Activated CD4-positive, alpha-beta memory T cell treated with anti-CD3 and anti-CD28 coated beads, Interleukin-2, amount 10 ng/mL, durations not matched to agents 7 days and 5 days (primary cell): Measurements from ENCODE around the gene FJX1. TPM values are rescaled to one million over a fixed set of nuclear protein-coding genes. Genes with fewer than 3 reads are reported as not detected.

Experiments used
- CTCF ChIA-PET: fragments of 350-600 bp; sonication (Branson Sonifier 250); formaldehyde crosslinking; loops from one replicate; lab custom pipeline; 2021; ENCODE audit warnings: antibody characterized with exemption, inconsistent platforms; lab: Charles Lee
- POLR2A ChIA-PET: fragments of 350-600 bp; sonication (Branson Sonifier 250); formaldehyde crosslinking; loops from one replicate; lab custom pipeline; 2021; ENCODE audit warnings: antibody characterized with exemption; lab: Charles Lee
- DNase-seq: peaks from one replicate; pipeline ENCODE4 v3.0.0-alpha.2; 2020
- H3K27ac Mint-ChIP-seq: one replicate; pipeline ENCODE4 v1.8.0; 2021; ENCODE audit warnings: mild to moderate bottlenecking, mixed read lengths
- H3K27me3 Mint-ChIP-seq: one replicate; pipeline ENCODE4 v1.8.0; 2021; ENCODE audit warnings: mixed read lengths
- H3K36me3 Mint-ChIP-seq: one replicate; pipeline ENCODE4 v1.8.0; 2021; ENCODE audit warnings: low read depth, mixed read lengths
- H3K4me1 Mint-ChIP-seq: one replicate; pipeline ENCODE4 v1.8.0; 2021; ENCODE audit warnings: mixed read lengths
- H3K4me3 Mint-ChIP-seq: one replicate; pipeline ENCODE4 v1.8.0; 2021; ENCODE audit warnings: mild to moderate bottlenecking, mixed read lengths
- H3K9me3 Mint-ChIP-seq: one replicate; pipeline ENCODE4 v1.8.0; 2021; ENCODE audit warnings: mixed read lengths
- total RNA-seq, 2 experiments: library from RNA; stranded (reverse); gene quantifications; one replicate each; pipeline ENCODE4 v1.2.3, GENCODE V29; 2021

Gene FJX1, protein sequence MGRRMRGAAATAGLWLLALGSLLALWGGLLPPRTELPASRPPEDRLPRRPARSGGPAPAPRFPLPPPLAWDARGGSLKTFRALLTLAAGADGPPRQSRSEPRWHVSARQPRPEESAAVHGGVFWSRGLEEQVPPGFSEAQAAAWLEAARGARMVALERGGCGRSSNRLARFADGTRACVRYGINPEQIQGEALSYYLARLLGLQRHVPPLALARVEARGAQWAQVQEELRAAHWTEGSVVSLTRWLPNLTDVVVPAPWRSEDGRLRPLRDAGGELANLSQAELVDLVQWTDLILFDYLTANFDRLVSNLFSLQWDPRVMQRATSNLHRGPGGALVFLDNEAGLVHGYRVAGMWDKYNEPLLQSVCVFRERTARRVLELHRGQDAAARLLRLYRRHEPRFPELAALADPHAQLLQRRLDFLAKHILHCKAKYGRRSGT
- under 1 TPM in 1 of 2 experiments, not detected in 1; 0.08 TPM for total RNA-seq

DNA sequence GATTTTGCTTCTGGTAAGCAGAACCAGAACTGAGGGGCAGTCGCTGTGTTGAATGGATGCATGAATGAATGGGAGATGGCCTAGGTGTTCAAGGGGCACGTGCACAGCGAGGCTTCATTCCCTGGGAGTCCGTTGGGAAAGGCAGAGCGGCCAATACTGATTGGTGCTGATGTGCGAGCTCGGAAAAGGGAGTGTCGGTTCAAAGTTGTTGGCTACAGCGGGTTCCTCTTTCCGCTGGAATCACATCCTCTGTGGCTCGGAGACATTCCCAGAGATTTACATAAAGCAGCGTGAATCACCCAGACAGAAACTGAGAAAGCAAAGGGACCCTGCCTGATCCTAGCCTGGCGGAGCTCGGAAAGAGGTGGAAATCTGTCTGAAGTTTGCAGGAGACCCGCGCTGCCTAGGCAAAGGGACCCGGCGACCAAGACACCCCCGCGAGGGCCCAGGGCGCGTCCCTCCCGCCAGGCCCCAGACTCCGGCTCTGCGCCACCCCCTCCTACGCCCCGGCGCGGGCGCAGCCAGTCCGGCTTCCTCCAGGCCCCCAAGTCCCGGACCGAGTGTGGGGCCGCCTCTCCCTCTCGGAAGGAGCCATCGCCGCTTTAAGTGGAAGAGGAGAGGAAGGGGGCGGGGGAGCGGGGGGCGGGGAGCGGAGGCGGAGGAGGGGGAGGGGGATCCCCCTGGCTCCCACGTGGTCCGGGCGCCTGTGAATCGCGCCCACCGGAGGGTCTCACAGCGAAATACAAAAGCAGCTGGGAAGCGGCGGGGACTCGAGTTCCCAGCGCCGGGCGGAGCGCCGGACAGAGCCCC lies at the start of gene FJX1:
TSS of gene FJX1 (plus strand) at position 774 of the 810 bp plus-strand sequence. CDS start 177 bp downstream, outside the sequence.
- peak; percentile 22 for DNase-seq
- CTCF ChIA-PET, result no interaction called here
- Mint-ChIP-seq H3K4me1 (peaks cover 8% of the 10 kb centered on the region), H3K27me3 (peaks cover 56% of the 10 kb centered on the region), H3K4me3 (peak within 1 kb of the TSS; percentile 58), H3K27ac (no peak within 1 kb of the TSS), H3K36me3 (no peaks in the 10 kb centered on the region), H3K9me3 (no peaks in the 10 kb centered on the region)
- POLR2A ChIA-PET, result no interaction called here

DNA sequence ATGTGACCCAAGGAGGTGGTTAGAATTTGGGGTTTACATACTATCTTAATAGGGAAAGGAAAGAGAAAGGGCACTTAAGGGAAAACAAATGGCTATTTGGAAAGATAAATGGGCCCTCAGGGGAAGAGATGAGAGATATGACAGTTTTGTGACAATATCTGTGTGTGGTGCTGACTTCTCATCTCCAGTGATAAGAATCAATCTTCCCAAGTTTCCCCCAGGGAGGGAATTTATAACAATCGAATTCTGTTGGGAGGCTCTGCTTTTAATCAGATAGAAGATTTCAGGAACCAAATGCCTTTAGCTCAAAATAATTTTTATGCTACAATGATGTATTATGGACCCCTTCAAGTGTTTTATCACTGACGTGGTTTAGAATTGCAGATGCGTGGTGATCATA lies 46.6 kb upstream of the FJX1 start:
- ChIA-PET POLR2A (no interaction called here), CTCF (no interaction called here)
- Mint-ChIP-seq H3K27ac (no peak overlapping the region), H3K4me1 (no peaks in the 10 kb centered on the region), H3K9me3 (no peaks in the 10 kb centered on the region), H3K27me3 (peaks cover 24% of the 10 kb centered on the region), H3K4me3 (no peak overlapping the region), H3K36me3 (no peaks in the 10 kb centered on the region)
- no peak for DNase-seq

DNA sequence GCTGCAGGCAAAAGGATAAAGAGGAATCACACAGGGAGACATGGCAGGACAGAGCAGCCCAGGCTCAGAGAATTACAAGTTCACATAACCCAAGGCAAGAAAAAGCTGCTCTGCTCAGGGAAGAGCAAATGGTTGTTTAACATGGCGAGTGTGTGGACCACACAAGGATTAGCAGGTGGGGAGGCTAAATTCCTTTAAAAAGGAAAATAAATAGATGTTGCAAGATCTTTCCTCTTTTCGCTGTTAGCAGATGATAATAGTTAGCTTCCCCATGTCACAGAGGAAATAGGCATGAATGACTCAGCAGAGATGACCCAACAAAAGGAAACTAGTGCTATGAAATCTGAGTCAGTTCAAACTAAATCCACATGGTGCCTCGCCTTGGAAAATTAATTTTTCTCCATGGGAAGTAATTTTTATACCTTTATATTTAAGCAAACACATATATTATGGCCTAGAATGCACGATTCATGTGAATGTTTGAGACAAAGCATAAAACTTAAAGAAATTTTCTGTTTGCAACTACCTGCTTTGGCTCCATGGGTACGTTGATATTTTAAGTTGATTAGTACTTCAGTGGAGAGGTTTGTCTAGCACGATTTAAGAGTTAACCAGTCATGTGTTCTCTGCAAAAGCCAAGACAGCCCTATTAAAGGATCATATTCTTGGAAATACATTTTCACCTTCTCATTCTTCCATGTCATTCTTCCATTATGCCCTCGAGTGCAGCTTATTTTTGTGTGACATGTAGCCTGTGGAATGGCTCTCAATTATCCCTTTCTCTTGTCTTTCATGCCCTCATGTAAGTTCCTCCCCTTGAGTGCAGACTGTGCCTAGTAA lies 38.5 kb upstream of the FJX1 start:
- Mint-ChIP-seq H3K27me3 (peaks cover 19% of the 10 kb centered on the region), H3K27ac (no peak overlapping the region), H3K9me3 (no peaks in the 10 kb centered on the region), H3K4me3 (no peak overlapping the region), H3K36me3 (no peaks in the 10 kb centered on the region), H3K4me1 (no peaks in the 10 kb centered on the region)
- POLR2A ChIA-PET, result no interaction called here
- DNase-seq, result no peak
- CTCF ChIA-PET, result no interaction called here

DNA sequence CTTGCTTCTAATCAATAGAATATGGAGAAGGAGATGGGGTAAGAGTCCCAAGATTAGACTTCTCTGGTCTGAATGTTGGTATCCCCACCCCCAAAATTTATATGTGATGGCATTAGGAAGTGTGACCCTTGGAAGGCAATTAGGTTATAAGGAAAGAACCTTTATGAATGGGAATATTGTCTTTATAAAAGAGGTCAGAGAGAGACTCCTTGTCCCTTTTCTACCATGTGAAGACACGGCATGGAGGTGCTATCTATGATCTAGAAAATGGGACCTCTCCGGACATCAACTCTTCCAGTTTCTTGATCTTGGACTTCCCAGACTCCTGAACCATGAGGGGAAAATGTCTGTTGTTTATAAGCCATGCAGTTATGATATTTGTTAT lies 37.9 kb upstream of the FJX1 start:
- H3K4me3 Mint-ChIP-seq, result no peak overlapping the region
- no peaks in the 10 kb centered on the region for H3K36me3 Mint-ChIP-seq
- peaks cover 24% of the 10 kb centered on the region for H3K27me3 Mint-ChIP-seq
- ChIA-PET POLR2A (no interaction called here), CTCF (no interaction called here)
- no peak for DNase-seq
- H3K4me1 Mint-ChIP-seq, result no peaks in the 10 kb centered on the region
- H3K9me3 Mint-ChIP-seq, result no peaks in the 10 kb centered on the region
- no peak overlapping the region for H3K27ac Mint-ChIP-seq

DNA sequence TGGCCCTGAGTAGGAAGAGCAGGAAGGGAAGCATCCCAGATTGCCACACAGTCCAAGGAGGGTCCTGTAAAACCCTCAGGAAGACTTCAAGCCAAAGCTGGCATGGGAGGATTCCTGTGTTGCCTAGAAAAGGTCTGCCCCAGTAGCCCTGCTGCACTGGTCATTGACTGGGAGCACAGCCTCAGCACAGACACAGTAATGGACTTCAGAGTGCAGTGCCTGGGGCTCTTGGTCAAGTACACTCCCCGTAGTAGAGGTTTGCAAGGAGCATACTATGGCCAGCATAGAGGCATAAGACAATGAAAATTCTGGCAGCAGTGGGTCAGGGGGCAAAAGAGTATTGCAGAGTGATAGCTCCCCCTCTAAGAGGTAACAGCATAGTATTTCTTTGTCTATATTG lies 36.2 kb upstream of the FJX1 start:
- H3K36me3 Mint-ChIP-seq, result no peaks in the 10 kb centered on the region
- H3K9me3 Mint-ChIP-seq, result no peaks in the 10 kb centered on the region
- H3K4me1 Mint-ChIP-seq, result no peaks in the 10 kb centered on the region
- no peak overlapping the region for H3K27ac Mint-ChIP-seq
- POLR2A ChIA-PET, result no interaction called here
- DNase-seq, result no peak
- CTCF ChIA-PET, result no interaction called here
- H3K4me3 Mint-ChIP-seq, result no peak overlapping the region
- peaks cover 23% of the 10 kb centered on the region for H3K27me3 Mint-ChIP-seq

DNA sequence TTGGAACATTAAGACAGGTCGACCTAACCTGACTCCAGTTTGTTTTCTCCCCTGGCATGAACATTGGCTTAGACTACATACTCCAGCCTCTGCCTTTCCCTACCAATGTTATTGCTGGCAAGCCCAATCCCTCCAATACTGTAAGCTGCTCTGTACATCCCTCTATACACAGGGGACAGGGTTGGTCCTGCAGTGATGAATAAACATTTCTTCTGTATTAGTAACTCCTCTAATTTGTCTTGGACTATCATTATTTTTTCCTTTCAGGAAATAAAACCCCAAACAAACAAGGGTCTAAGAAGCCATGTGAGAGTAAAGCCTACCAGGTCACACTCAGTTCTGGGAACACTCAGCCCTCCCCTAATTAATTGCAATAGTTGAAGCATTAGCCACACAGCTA lies 35.1 kb upstream of the FJX1 start:
- no peaks in the 10 kb centered on the region for H3K4me1 Mint-ChIP-seq
- DNase-seq, result no peak
- peaks cover 30% of the 10 kb centered on the region for H3K27me3 Mint-ChIP-seq
- no peaks in the 10 kb centered on the region for H3K36me3 Mint-ChIP-seq
- CTCF ChIA-PET, result no interaction called here
- no peak overlapping the region for H3K27ac Mint-ChIP-seq
- no peaks in the 10 kb centered on the region for H3K9me3 Mint-ChIP-seq
- POLR2A ChIA-PET, result no interaction called here
- no peak overlapping the region for H3K4me3 Mint-ChIP-seq

DNA sequence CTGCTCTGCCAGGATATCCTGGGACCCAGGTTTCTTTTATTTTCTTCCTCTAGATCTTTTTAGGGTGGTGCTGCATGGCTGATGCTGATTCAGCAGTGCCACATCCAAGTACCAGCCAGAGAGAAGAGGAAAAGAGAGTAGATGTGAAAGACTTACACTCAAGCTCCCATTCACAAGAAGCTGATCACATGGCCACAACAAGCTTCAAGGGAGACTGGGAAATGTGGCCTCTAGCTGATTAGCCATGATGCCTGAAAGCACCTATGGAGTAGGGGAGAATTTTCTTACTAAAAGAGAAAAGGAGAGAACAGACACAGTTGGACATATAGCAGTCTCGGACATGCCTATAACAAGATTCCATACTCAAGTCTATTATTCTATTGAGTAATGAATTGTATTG lies 34.4 kb upstream of the FJX1 start:
- ChIA-PET POLR2A (no interaction called here), CTCF (no interaction called here)
- no peak overlapping the region for H3K27ac Mint-ChIP-seq
- no peaks in the 10 kb centered on the region for H3K4me1 Mint-ChIP-seq
- no peak overlapping the region for H3K4me3 Mint-ChIP-seq
- H3K27me3 Mint-ChIP-seq, result peaks cover 32% of the 10 kb centered on the region
- H3K36me3 Mint-ChIP-seq, result no peaks in the 10 kb centered on the region
- no peaks in the 10 kb centered on the region for H3K9me3 Mint-ChIP-seq
- DNase-seq, result no peak

DNA sequence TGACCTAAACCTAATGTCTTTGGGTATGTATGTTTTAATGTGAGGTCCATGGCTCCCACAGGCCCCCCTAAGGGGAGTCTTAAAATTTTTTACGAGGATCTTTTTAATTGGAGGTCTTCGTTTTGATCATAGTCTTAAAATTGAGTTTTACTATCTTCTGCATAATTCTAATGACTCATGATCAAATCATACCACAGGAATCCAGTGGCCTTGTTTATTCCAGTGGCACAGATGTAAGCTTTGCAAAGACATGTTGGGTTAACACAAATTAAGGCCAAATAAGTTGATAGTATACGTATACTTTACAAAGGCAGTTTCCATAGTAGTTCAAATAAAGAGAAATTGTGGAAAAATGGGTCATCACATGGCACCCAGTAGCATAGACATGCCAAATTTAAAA lies 33.9 kb upstream of the FJX1 start:
- Mint-ChIP-seq H3K27me3 (peaks cover 32% of the 10 kb centered on the region), H3K36me3 (no peaks in the 10 kb centered on the region), H3K9me3 (no peaks in the 10 kb centered on the region), H3K27ac (no peak overlapping the region), H3K4me3 (no peak overlapping the region), H3K4me1 (no peaks in the 10 kb centered on the region)
- POLR2A ChIA-PET, result no interaction called here
- no peak for DNase-seq
- CTCF ChIA-PET, result no interaction called here

DNA sequence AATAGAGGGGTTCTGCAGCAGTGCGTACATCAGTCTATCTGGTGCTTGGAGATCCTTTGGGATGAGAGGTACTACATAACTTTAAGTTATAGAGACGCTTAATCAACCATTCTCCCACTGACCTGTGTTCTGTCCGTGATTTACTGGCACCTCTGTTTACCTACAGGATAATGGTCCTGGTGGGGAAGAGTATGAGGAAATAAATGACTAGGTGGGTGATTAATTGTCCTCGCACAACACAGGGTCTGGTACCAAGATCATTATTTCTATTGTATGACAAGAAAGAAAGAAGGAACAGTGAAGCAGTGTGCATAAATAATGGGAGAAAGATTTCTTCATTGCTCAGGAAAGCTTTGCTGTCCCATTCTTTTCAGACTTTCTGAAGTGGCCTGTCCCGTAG lies 32.8 kb upstream of the FJX1 start:
- POLR2A ChIA-PET, result no interaction called here
- H3K4me3 Mint-ChIP-seq, result no peak overlapping the region
- H3K4me1 Mint-ChIP-seq, result no peaks in the 10 kb centered on the region
- H3K27me3 Mint-ChIP-seq, result peaks cover 32% of the 10 kb centered on the region
- CTCF ChIA-PET, result no interaction called here
- no peak for DNase-seq
- no peak overlapping the region for H3K27ac Mint-ChIP-seq
- no peaks in the 10 kb centered on the region for H3K36me3 Mint-ChIP-seq
- H3K9me3 Mint-ChIP-seq, result no peaks in the 10 kb centered on the region

DNA sequence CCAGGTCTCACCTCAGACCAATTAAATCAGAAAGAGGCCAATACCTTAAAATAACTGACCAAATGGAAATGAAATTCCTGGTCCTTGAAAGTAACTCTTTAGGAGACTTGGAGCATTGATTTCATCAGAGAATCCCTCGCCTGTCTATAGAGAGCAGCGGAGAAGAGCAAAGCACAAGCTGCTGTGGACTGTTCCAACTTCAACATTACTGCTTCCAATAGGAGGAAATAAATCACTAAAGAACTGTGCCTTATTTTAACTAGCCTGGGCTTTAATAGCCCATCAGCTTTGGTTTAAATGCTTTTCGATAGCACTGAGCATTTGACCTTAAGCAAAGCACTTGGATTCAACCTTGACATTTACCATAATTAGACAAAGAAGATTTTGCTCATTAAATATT lies 32.0 kb upstream of the FJX1 start:
- Mint-ChIP-seq H3K27ac (no peak overlapping the region), H3K4me3 (no peak overlapping the region), H3K27me3 (peaks cover 31% of the 10 kb centered on the region), H3K36me3 (no peaks in the 10 kb centered on the region), H3K4me1 (no peaks in the 10 kb centered on the region), H3K9me3 (no peaks in the 10 kb centered on the region)
- DNase-seq, result no peak
- POLR2A ChIA-PET, result no interaction called here
- CTCF ChIA-PET, result no interaction called here

DNA sequence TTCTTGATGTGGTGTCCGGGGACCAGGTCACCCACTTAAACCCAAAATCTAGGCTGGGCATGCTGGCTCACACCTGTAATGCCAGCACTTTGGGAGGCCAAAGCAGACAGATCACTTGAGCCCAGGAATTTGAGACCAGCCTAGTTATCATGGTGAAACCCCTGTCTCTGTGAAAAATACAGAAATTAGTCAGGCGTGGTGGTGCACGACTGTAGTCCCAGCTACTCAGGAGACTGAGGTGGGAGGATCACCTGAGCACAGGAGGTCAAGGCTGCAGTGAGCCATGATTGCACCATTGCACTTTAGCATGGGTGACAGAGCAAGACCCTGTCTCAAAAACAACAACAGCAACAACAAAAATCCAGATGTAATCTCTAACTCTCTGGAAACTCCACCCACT lies 30.3 kb upstream of the FJX1 start:
- POLR2A ChIA-PET, result no interaction called here
- no peaks in the 10 kb centered on the region for H3K4me1 Mint-ChIP-seq
- DNase-seq, result no peak

DNA sequence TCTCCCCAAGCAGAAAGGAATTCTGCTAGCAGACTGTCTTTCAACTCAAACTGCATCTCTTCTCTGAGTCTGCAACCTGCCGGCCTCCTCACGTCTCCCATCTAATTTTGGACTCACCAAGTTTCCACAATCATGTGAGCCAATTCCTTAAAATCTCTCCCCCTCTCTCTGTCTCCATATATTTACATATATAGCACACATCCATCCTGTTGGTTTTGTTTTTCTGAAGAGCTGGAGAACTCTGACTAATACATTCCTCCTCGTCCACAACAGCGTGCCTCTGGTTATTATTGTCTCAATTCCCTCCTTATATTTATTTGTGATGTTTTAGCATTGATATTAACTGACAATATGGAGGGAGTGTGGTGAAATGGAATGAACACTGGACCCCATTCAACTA lies 29.6 kb upstream of the FJX1 start:
- Mint-ChIP-seq H3K4me3 (no peak overlapping the region), H3K4me1 (no peaks in the 10 kb centered on the region), H3K27ac (no peak overlapping the region), H3K36me3 (no peaks in the 10 kb centered on the region), H3K9me3 (no peaks in the 10 kb centered on the region), H3K27me3 (peaks cover 22% of the 10 kb centered on the region)
- ChIA-PET POLR2A (no interaction called here), CTCF (no interaction called here)
- no peak for DNase-seq

More for the DNA sequence above, 30.3 kb upstream of the FJX1 start:
- CTCF ChIA-PET, result no interaction called here
- Mint-ChIP-seq H3K4me3 (no peak overlapping the region), H3K9me3 (no peaks in the 10 kb centered on the region), H3K27me3 (peaks cover 23% of the 10 kb centered on the region), H3K27ac (no peak overlapping the region), H3K36me3 (no peaks in the 10 kb centered on the region)

DNA sequence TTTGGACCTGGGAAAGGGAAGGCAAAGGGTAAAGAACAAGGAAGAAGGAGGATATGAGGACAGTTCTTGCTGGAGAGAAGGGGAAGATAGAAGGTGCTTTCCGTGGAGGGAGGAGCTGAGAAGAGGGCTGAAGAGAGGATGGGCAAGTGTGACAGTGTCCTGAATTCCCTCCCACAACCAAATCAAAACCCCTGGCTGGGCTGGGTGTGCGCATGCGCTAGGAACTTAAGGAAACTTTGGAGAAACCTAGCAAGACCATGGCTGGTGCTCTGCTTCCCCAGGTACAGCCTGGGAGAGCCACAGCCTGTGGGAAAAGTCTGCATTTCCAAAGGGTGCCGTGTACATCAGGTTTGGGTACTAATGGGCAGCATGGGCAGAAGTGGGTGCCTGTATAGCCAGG lies 29.0 kb upstream of the FJX1 start:
- H3K27me3 Mint-ChIP-seq, result peaks cover 19% of the 10 kb centered on the region
- ChIA-PET CTCF (no interaction called here), POLR2A (no interaction called here)
- no peak for DNase-seq
- no peak overlapping the region for H3K27ac Mint-ChIP-seq
- H3K4me3 Mint-ChIP-seq, result no peak overlapping the region
- no peaks in the 10 kb centered on the region for H3K36me3 Mint-ChIP-seq
- no peaks in the 10 kb centered on the region for H3K4me1 Mint-ChIP-seq
- no peaks in the 10 kb centered on the region for H3K9me3 Mint-ChIP-seq
